ENCODE measurements around the gene GANC.

GANC gene

GRCh38 chr15:42348083-42348482 lies 75.1 kb downstream of the GANC start:
- DNase-seq, result peak; percentile 82

GRCh38 chr15:42349186-42349585 lies 76.2 kb downstream of the GANC start:
- peak; percentile 66 for DNase-seq

- no peak for DNase-seq
Measured at GRCh38 chr15:42352401-42352800, 79.4 kb downstream of the GANC start.

GRCh38 chr15:42353061-42353460 lies 80.1 kb downstream of the GANC start:
- DNase-seq, result no peak

GRCh38 chr15:42354824-42355223 lies 81.8 kb downstream of the GANC start:
- no peak for DNase-seq

GRCh38 chr15:42355291-42355690 lies 82.3 kb downstream of the GANC start:
- DNase-seq, result no peak

DNA sequence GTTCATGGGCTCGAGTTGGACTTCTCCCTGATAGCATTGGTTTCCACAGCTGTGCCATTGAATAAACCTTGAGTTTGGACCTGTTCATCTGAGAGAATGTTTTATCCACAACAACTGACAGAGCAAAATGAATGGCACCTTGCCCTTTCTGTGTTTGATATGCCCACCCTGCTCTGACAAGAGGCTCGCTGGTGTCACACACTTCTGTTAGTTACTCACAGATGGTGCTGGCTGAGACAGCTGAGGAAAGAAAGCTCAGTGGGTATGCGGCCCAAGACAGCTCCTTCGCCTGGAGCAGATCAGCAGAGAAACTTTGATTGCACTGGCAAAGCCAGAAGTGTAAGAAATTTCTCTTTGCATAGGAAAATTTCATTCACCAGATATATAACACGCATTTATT lies 83.8 kb downstream of the GANC start:
- DNase-seq, result no peak

DNA sequence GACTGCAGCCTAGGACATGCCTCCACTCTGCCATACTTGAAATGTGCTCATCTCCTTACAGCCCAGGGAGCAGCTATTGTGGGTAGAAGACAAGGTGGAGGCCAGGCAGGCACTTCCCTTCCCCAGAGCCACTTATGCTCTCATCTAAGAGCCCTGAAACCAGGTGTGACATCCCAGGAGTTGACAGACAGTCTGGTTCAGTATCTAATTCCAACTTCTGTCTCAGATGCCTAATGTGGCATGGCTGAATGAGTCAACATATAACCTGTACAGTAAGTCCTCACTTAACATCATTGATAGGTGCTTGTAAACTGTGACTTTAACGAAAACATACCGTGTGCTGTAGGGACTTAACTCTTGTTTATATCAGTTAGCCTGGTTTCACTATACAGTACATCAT lies 85.1 kb downstream of the GANC start:
- DNase-seq, result no peak

GRCh38 chr15:42359249-42359648 lies 86.2 kb downstream of the GANC start, which contains the start of gene CAPN3:
Gene CAPN3, plus strand, starts transcription at chr15:42359501. Its CDS starts 305 bp downstream, at chr15:42359806.
- DNase-seq, result no peak

DNA sequence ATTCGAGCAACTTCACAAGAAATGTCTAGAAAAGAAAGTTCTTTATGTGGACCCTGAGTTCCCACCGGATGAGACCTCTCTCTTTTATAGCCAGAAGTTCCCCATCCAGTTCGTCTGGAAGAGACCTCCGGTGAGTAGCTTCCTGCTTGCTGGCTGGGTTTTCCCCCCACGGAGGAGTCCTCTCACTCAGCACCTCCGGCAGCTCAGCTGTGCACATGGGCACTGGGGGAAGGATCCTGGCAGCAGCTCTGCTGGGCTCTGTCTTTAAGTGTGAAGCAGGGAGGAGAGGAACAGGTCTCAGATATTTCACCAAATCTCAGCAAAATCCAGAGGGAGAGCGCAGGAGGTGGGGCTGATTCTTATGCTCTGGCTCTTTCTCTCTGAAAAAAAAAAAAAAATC lies 87.0 kb downstream of the GANC start:
- no peak for DNase-seq

- no peak for DNase-seq
Measured at GRCh38 chr15:42360535-42361112, 87.6 kb downstream of the GANC start.

DNA sequence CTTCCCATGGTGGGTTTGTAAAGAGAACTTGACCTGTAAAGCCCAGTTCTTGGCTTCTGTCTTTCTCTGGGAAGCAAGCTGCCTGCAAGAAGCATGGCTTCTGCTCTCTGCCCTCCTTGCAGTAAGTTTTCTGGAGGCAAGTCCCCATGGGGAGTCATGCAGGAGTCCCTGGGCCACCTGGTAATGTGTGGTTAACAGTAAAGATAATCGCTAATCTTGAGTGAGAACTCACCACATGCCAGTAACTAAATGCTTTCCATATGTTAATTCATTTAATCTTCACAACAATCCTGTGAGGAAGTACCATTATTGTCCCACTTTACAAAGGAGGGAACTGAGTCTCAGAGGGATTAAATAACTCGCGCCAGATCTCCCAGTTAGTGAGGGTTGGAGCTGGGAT lies 90.5 kb downstream of the GANC start:
- no peak for DNase-seq

DNA sequence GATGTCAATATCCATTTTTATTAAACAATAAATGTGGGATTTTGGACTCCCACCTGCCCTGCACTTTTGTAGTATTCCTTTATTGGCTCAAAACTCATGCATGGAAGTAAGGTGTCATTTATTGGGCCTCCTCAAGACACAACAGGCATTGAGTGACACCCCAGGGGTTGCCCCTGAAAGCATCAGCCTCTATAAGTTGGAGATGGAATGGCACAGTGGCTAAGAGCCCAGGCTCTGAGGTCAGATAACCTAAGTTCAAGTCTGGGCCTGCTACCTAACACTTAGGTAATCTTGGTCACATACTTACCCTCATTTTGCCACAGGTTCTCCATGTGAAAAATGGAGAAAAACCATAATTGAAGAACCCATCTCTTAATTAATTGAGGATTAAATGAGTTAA lies 90.9 kb downstream of the GANC start:
- no peak for DNase-seq

DNA sequence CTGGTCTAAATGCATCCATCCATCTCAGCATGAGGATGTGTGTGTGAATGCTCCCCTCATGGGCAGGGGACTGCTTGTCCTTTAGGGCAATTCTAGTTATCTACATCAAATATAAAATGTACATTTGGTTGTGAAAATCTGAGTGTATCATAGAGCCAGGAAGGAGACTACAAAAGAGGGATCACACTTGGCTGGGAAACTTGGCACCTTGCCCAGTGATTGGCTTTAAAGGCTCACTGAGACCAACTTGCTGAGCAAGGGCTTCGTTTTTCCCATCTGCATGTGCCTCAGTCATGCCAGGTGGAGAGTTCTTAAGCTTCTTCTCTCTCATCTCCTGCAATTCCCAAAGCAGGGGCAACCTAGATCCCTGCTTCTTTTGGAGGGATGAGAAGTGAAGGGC lies 91.5 kb downstream of the GANC start:
- DNase-seq, result no peak

- no peak for DNase-seq
Measured at GRCh38 chr15:42365921-42366550, 93.0 kb downstream of the GANC start.

DNA sequence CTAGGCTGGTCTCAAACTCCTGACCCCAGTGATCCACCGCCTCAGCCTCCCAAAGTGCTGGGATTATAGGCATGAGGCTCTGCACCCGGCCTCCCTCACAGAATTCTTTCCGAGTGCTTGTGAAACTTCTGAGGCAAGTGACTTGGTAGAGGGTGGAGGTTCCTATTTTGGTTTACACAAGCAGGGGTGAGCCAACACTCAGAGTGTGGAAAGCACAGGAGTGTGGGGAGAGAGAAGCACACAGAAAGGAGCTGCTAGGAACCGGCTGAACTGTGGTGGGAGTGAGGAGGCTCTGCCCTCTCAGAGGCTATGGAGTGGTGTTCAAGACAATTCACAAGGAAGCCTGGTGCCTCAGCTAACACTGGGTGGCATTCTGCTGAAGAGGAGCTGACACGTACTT lies 94.0 kb downstream of the GANC start:
- DNase-seq, result no peak

GRCh38 chr15:42368096-42368495 lies 95.1 kb downstream of the GANC start:
- DNase-seq, result no peak

- DNase-seq, result peak; percentile 29
Measured at GRCh38 chr15:42371096-42371495, 98.1 kb downstream of the GANC start.

DNA sequence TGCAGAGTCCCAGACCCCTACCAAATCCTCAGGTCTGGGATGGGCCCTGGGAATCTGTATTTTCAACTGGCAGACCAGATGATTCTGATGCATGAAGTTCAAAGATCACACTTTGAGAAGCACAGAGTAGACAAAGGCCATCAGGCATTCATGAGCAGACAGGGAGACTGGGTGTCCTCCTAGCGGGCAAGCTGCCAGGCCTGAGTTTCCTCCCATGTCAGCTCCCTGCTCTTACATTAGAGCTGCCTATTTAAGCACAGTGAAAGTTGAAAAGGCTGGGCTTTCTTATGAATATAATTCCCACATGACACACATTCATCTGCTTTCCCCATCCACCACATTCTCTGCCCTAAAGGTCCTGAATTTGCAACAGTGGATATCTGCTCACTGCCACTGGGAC lies 100.3 kb downstream of the GANC start:
- DNase-seq, result no peak

DNA sequence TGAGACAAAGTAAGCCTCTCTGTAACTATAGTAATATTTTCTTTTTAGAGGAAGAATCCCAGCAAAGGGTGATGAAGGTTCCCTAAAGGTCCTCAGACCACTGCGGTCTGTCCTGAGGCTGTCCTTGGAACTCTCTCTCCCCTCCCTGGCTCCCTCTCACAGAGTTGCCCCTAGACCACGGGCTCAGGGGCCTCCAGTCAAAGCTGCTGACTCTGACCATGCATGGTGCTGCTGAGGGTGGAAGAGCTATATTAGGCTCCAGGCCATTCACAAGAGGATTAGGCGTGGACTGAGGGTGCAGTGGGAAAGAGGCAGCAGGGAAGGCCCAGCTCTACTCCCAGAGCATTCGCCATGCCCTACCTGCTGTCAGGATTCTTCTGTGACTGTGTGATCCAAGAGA lies 100.9 kb downstream of the GANC start:
- no peak for DNase-seq

DNA sequence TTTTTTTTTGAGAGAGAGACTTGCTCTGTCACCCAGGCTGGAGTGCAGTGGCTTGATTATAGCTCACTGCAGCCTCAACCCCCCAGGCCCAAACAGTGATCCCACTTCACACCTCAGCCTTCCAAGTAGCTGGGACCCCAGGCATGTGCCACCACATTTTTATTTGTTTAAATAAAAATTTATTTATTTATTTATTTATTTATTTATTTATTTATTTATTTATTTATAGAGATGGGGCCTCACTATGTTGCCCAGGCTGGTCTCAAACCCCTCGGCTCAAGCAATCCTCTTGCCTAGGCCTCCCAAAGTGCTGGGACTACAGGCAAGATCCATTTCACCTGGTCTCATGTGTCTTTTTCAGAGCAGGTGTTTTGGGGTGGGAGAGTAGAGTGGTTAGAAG lies 101.8 kb downstream of the GANC start:
- DNase-seq, result no peak

DNA sequence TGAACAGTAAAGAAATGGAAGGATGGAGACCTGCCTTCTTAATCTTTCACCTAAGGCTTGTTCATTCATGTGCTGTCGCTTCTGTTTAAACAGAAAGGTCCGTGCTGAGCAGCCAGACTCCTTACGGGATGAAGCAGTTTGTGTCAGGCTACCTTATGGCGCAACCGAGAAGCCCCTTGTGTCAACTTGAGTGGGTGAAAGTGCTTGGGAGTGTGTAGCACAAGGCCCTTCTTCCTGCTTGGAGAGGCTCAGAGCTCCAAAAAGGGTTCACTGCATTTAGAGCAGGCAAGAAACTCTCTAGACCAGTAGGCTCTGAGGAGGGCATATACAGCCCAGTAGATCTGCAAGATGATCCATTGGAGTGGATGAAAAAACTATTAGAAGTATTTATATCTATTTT lies 102.3 kb downstream of the GANC start:
- DNase-seq, result no peak

DNA sequence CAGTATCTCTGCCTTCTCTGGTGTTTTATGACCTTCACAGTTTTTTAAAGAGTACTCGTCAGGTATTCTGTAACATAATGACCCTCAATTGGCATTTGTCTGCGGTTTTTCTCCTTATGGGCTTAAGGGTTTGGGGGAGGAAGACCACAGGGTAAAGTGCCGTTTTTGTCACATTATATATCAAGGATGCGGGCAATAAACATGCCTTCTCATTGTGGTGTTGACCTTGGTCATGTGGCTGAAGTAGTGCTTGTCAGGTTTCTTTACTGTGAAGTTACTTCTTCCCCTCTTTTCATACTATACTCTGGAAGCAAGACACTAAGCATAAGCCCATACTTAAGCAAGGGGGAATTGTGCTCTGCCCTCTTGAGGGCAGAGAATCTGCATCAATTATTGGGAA lies 102.9 kb downstream of the GANC start:
- DNase-seq, result no peak

DNA sequence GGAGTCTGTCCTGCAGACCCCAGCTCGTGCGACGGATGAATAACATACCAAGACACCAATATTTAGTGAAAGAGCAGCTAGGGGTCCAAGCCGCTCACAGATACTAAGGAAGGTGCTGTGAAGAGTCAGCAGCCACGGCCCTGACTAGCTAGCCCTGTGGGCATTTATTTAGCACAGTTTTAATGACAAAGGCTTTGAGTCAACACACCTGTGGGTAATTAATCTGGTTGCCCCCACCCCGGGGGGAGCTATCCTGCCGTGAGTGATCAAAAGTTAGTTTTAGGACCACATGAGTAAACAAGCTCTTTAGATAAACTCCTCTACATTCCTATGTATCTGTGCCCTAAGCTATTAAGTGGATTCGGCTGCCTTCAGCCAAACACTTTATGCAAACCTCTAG lies 105.0 kb downstream of the GANC start:
- no peak for DNase-seq

DNA sequence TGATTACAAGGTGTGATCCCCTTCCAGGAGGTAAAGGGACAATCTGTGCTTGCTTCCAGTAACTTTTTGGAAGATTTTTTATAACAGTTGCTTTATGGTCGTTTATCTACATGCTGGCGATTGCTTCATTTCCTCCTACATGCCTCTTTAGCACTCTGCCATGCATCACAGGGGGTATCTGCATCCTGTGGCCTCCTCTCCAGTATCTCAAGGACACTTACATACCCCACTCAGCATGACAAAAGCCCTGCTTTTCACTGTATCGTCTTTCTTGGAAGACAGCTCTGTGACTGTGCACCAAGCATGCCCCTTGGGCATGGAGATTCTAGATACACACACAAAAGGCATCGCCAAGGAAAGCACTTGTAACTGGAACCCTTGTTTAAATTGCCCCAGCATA lies 111.6 kb downstream of the GANC start:
- no peak for DNase-seq
